H1 (cell line): ENCODE measurements around the gene ZNF175. TPM values are rescaled to one million over a fixed set of nuclear protein-coding genes. Genes with fewer than 3 reads are reported as not detected.

Experiments used
- FOSL1 ChIP-seq: IDR thresholded peaks from 2 replicates; pipeline ENCODE4 v1.6.1; 2011; ENCODE audit warnings: mild to moderate bottlenecking, low read depth, low read length, moderate library complexity; ENCODE audit not compliant: insufficient read depth
- KDM5A ChIP-seq: fragments of 200-600 bp; IDR thresholded peaks from 2 replicates; pipeline ENCODE4 v1.7.1; 2012; ENCODE audit warnings: mild to moderate bottlenecking, low read length, inconsistent platforms, mixed read lengths
- PHF8 ChIP-seq: fragments of 200-600 bp; sonication (generic); conservative IDR thresholded peaks from 2 replicates; pipeline ENCODE4 v1.7.1; 2012; ENCODE audit warnings: low read depth, mild to moderate bottlenecking, inconsistent platforms, low read length, moderate library complexity
- RNF2 ChIP-seq: fragments of 200-900, 300-1000 bp; sonication (generic); IDR thresholded peaks from 2 replicates; pipeline ENCODE4 v1.7.1; 2016; ENCODE audit warnings: borderline replicate concordance, low read depth, mild to moderate bottlenecking, antibody characterized with exemption, low read length; ENCODE audit not compliant: poor library complexity, severe bottlenecking; ENCODE audit errors: missing control alignments
- RXRA ChIP-seq: IDR thresholded peaks from 2 replicates; pipeline ENCODE4 v1.6.1; 2011; ENCODE audit warnings: low read depth, mild to moderate bottlenecking, low read length, moderate library complexity; ENCODE audit not compliant: insufficient read depth
- SIRT6 ChIP-seq: IDR thresholded peaks from one replicate; pipeline ENCODE4 v1.7.1; 2012; ENCODE audit warnings: low read length, inconsistent platforms
- SP4 ChIP-seq: IDR thresholded peaks from 2 replicates; pipeline ENCODE4 v1.6.1; 2012; ENCODE audit warnings: low read length, inconsistent platforms
- SRF ChIP-seq: IDR thresholded peaks from 2 replicates; pipeline ENCODE4 v1.6.1; 2011; ENCODE audit warnings: mild to moderate bottlenecking, low read depth, low read length, moderate library complexity
- TAF7 ChIP-seq: optimal IDR thresholded peaks from 2 replicates; pipeline ENCODE3; 2011; ENCODE audit warnings: low read depth, mild to moderate bottlenecking, inconsistent platforms, low read length, moderate library complexity, borderline replicate concordance
- polyA plus RNA-seq, 7 experiments: library from polyadenylated mRNA; depleted of rRNA in 3 of 7; stranded (reverse) in 5 of 7; unstranded in 2 of 7; fragments of >200 nt in 5 of 7; fragments of 200-250 nt in 2 of 7; gene quantifications; 1 replicate in 5 of 7; 2 replicates in 1 of 7; 4 replicates in 1 of 7; pipeline versions ENCODE4 v1.2.1 to v1.2.3, GENCODE V29; 2011 to 2013; ENCODE audit warnings: missing spikeins in 2 of 7, mixed read lengths in 2 of 7
- total RNA-seq: library from RNA; stranded (reverse); fragmentation: NEBNext Ultra II Directional; extraction: Animal tissue kit (Norgen Biotek cat#: 25700); gene quantifications from 2 replicates; pipeline ENCODE4 v1.2.1, GENCODE V29; 2021
- TF ChIP-seq, protein P1 (sequence below): IDR thresholded peaks from 2 replicates; pipeline ENCODE4 v1.6.1; 2012; ENCODE audit warnings: inconsistent platforms

Gene ZNF175
- total and polyA plus RNA-seq, 2 of the 8 experiments (the other 6 are each of a cell fraction or from before 2014, with no cell fraction given) = 1.7 to 11.1 TPM

DNA sequence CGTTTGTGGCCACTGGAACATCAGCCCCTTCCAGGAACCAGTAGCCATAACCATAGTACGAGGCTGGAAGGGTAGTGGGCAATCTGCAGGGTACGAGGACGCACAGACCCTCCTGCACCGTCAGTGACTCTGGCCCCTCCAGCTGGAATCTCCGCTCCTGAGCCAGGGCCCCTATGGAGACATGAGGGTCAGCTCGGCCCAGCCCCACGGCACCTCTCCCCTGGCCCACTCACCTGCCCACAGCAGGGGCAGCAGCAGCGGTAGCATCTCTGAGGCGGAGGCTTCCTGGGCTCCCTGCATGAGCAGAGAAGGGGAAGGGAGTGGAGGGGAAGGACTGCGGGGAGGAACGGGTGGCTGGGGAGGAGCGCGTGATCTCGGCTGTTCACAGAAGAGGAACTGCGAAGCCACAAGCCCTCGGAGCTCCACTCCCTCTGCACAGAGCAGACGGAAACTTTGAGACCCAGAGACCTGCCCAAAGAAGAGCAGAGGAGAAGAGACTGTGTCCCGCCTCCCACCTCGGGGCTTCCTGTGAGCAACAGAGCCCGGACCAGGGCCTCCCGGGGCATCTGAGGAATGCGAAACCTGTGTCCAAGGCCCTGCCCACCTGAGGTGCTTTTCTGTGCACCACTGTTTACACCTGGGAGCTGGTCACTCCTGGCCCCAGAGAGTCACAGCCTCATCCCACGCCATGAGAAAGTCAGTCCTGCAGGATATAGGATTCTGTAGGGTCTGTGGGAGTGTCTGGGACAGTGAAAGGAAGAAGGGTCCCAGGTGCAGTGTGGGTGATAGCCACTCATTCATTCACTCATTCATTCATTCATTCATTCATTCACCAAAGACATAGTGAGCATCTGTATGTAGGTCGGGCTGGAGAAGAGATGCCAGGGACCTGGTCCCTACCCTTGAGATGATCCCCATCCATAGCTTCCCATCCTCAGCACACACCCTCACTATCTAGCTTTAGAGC is 39.5 kb upstream of the ZNF175 start, which contains the start of gene SIGLEC6 (continued):
- no peak for TF ChIP-seq SRF
- no peak for TF ChIP-seq FOSL1
- no peak for TF ChIP-seq RNF2
- TF ChIP-seq, protein P1, sequence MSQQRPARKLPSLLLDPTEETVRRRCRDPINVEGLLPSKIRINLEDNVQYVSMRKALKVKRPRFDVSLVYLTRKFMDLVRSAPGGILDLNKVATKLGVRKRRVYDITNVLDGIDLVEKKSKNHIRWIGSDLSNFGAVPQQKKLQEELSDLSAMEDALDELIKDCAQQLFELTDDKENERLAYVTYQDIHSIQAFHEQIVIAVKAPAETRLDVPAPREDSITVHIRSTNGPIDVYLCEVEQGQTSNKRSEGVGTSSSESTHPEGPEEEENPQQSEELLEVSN = no peak
- no peak for TF ChIP-seq KDM5A
- no peak for TF ChIP-seq TAF7
- TF ChIP-seq SIRT6 = no peak
- no peak for TF ChIP-seq SP4
- no peak for TF ChIP-seq PHF8
- no peak for TF ChIP-seq RXRA
